Kidney (tissue), 14 donors: ENCODE results near the gene BPTF. TPM values are rescaled to one million over a fixed set of nuclear protein-coding genes. Genes with fewer than 3 reads are reported as not detected.

Source experiments
- DNase-seq, 5 donors: peaks; one replicate each; pipeline ENCODE4 v3.0.0-alpha.2; 2013 to 2020
- FAIRE-seq: peaks from 2 replicates; lab custom pipeline; 2012; peaks lifted over from hg19 to GRCh38; lab: Jason Lieb, UNC
- H3K27ac ChIP-seq, 2 donors: one replicate each; pipeline ENCODE4 v1.7.0; 2013; ENCODE audit warnings: low read depth in 2 of 2, low read length in 2 of 2, inconsistent platforms in 1 of 2
- H3K27me3 ChIP-seq: one replicate; pipeline ENCODE4 v1.7.1; 2013; ENCODE audit warnings: low read length, inconsistent platforms; ENCODE audit not compliant: control insufficient read depth, insufficient read depth
- H3K36me3 ChIP-seq, 3 donors: one replicate each; pipeline versions ENCODE4 v1.7.0 to v1.7.1; 2013; ENCODE audit warnings: low read length in 3 of 3, control low read depth in 1 of 3, inconsistent platforms in 1 of 3; ENCODE audit not compliant: insufficient read depth in 3 of 3, control insufficient read depth in 2 of 3
- H3K4me1 ChIP-seq, 3 donors: one replicate each; pipeline versions ENCODE4 v1.7.0 to v1.7.1; 2013; ENCODE audit warnings: low read length in 3 of 3, inconsistent platforms in 1 of 3, low read depth in 1 of 3; ENCODE audit not compliant: control insufficient read depth in 2 of 3, insufficient read depth in 2 of 3
- H3K4me3 ChIP-seq, 3 donors: one replicate each; pipeline versions ENCODE4 v1.7.0 to v1.8.1; 2013; ENCODE audit warnings: low read length in 3 of 3, control low read depth in 1 of 3, inconsistent platforms in 1 of 3
- H3K9ac ChIP-seq, 3 donors: one replicate each; pipeline versions ENCODE4 v1.7.0 to v1.7.1; 2013; ENCODE audit warnings: low read length in 3 of 3, control low read depth in 1 of 3, inconsistent platforms in 1 of 3
- H3K9me3 ChIP-seq, 3 donors: one replicate each; pipeline versions ENCODE4 v1.7.0 to v1.7.1; 2013; ENCODE audit warnings: low read length in 3 of 3, control low read depth in 1 of 3, inconsistent platforms in 1 of 3; ENCODE audit not compliant: control insufficient read depth in 2 of 3, insufficient read depth in 1 of 3
- intact Hi-C: fragments of 100-400 bp; cut with DNase I; formaldehyde crosslinking; loops from one replicate; pipeline ENCODE4 v1.11.1; 2022
- polyA plus RNA-seq: library from polyadenylated mRNA; stranded (reverse); fragments of 350-450 nt; fragmentation: Illumina TruSeq; extraction: RNeasy Lipid Tissue Mini Kit (QIAGEN cat#74804); gene quantifications from one replicate; pipeline ENCODE4 v1.2.3, GENCODE V29; 2014; ENCODE audit warnings: low read depth, low replicate concordance; ENCODE audit not compliant: insufficient read depth
- total RNA-seq: library from RNA; stranded (reverse); fragmentation: NEBNext Ultra II Directional; extraction: Animal tissue kit (Norgen Biotek cat#: 25700); gene quantifications from one replicate; pipeline ENCODE4 v1.2.1, GENCODE V29; 2021
- TF ChIP-seq, protein P1 (sequence below): IDR thresholded peaks from 3 replicates; pipeline ENCODE4 v1.5.1; 2012; ENCODE audit warnings: mild to moderate bottlenecking, moderate library complexity, borderline replicate concordance; ENCODE audit not compliant: insufficient read depth; ENCODE audit errors: extremely low read depth
- donor health status: control.
- donor health status: control.
- donor health status: control.
- donor health status: control.
- donor health status: control.
- donor health status: DM: yes; HTN: yes; CAD: no.
- donor health status: Normal renal cell carcinoma (clear cell type).

Gene BPTF
- total and polyA plus RNA-seq, 2 donors from 2014 or later: 14.6 to 103 TPM

GRCh38 chr17:67785122-67785477, 40.2 kb upstream of the BPTF start:
- no peak overlapping the region for H3K27ac ChIP-seq
- no peak overlapping the region for H3K4me3 ChIP-seq
- H3K27me3 ChIP-seq: no peaks in the 10 kb centered on the region
- FAIRE-seq (no peak), DNase-seq (no peak)
- no peaks in the 10 kb centered on the region for H3K4me1 ChIP-seq
- no peaks in the 10 kb centered on the region for H3K36me3 ChIP-seq
- H3K9ac ChIP-seq: no peak overlapping the region
- intact Hi-C loops: no loop called here
- H3K9me3 ChIP-seq: no peaks in the 10 kb centered on the region
- TF ChIP-seq, protein P1, sequence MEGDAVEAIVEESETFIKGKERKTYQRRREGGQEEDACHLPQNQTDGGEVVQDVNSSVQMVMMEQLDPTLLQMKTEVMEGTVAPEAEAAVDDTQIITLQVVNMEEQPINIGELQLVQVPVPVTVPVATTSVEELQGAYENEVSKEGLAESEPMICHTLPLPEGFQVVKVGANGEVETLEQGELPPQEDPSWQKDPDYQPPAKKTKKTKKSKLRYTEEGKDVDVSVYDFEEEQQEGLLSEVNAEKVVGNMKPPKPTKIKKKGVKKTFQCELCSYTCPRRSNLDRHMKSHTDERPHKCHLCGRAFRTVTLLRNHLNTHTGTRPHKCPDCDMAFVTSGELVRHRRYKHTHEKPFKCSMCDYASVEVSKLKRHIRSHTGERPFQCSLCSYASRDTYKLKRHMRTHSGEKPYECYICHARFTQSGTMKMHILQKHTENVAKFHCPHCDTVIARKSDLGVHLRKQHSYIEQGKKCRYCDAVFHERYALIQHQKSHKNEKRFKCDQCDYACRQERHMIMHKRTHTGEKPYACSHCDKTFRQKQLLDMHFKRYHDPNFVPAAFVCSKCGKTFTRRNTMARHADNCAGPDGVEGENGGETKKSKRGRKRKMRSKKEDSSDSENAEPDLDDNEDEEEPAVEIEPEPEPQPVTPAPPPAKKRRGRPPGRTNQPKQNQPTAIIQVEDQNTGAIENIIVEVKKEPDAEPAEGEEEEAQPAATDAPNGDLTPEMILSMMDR: no peak

- Histone ChIP-seq H3K27me3 (no peaks in the 10 kb centered on the region), H3K4me3 (no peak overlapping the region), H3K9ac (no peak overlapping the region), H3K27ac (no peak overlapping the region), H3K4me1 (no peaks in the 10 kb centered on the region), H3K36me3 (no peaks in the 10 kb centered on the region), H3K9me3 (no peaks in the 10 kb centered on the region)
- no peak for DNase-seq
- no peak for FAIRE-seq
- intact Hi-C loops: no loop called here
- TF ChIP-seq, protein P1: no peak
These were observed 39.8 kb upstream of the BPTF start for GRCh38 chr17:67785504-67785903.

- no peak overlapping the region for H3K4me3 ChIP-seq
- no peak for FAIRE-seq
These were observed 24.8 kb upstream of the BPTF start for GRCh38 chr17:67800495-67800928.

More at GRCh38 chr17:67800495-67800928, 24.8 kb upstream of the BPTF start:
- Histone ChIP-seq H3K27me3 (no peaks in the 10 kb centered on the region), H3K36me3 (no peaks in the 10 kb centered on the region), H3K27ac (no peak overlapping the region), H3K4me1 (no peaks in the 10 kb centered on the region), H3K9ac (no peak overlapping the region), H3K9me3 (no peaks in the 10 kb centered on the region)
- intact Hi-C loops: no loop called here
- DNase-seq: peak; percentile 68 to 80 (median 76)
- TF ChIP-seq, protein P1: peak; percentile 60
